VCaP (cell line): ENCODE results near the gene POMGNT1.
"Not testable (repeated sequence)": the region's sequence is repeated elsewhere in the genome, so short reads cannot be mapped to it uniquely, and the experiment has no call there.

Experiments
- H3K27ac ChIP-seq: fragments of 450-650 bp; 2 replicates; pipeline ENCODE4 v1.5.1; 2017
- TF ChIP-seq, protein P1 (sequence below): fragments of 450-650 bp; conservative IDR thresholded peaks from 2 replicates; pipeline ENCODE4 v1.5.1; 2017; ENCODE audit warnings: mild to moderate bottlenecking, moderate library complexity

The POMGNT1 gene

GRCh38 chr1:46197964-46198811 is at the start of gene POMGNT1:
TSS of gene POMGNT1 (minus strand) at chr1:46198434. CDS start at chr1:46197821, 613 bp downstream.
- TF ChIP-seq, protein P1, sequence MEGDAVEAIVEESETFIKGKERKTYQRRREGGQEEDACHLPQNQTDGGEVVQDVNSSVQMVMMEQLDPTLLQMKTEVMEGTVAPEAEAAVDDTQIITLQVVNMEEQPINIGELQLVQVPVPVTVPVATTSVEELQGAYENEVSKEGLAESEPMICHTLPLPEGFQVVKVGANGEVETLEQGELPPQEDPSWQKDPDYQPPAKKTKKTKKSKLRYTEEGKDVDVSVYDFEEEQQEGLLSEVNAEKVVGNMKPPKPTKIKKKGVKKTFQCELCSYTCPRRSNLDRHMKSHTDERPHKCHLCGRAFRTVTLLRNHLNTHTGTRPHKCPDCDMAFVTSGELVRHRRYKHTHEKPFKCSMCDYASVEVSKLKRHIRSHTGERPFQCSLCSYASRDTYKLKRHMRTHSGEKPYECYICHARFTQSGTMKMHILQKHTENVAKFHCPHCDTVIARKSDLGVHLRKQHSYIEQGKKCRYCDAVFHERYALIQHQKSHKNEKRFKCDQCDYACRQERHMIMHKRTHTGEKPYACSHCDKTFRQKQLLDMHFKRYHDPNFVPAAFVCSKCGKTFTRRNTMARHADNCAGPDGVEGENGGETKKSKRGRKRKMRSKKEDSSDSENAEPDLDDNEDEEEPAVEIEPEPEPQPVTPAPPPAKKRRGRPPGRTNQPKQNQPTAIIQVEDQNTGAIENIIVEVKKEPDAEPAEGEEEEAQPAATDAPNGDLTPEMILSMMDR = peak; percentile 58
- peak within 1 kb of the TSS; percentile 85 for H3K27ac ChIP-seq

DNA sequence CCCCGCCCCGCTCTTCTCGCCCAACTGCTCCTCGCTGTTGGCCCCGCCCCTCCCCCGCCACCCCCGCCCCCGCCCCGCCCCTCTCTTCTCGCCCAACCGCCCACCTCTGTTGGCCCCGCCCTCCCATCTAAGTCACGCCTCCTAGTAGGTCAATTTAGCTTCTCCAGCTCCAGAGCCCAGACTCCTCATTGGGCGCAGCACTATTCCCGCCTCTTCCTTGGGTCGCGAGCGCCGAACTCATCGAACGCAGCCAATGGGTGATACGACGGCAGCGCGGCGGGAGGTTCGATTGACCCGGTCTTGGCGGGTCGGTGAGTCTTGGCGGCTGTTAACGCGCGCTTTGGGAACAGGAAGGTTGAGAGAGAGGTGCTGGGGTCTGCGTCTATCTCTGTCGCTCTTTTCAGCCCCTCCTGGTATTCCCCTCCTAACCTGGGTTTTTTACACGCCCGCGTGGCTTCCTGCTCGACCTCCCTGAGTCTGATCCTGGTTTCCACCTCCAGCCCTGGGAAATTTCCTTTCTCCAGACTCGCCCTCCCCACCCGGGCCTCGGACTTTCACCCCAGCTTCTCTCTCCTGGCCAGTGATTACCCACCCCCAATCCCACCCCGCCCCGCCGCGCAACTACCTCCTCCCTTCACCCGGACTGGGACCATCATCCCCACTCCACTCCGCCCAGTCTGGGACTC is 49.3 kb upstream of the POMGNT1 start, which contains the start of gene RAD54L:
TSS of gene RAD54L (plus strand) at position 328 of the 686 bp plus-strand sequence. CDS start 643 bp downstream, outside the sequence.
- TF ChIP-seq, protein P1 = no peak
- H3K27ac ChIP-seq = peak within 1 kb of the TSS; percentile 79

GRCh38 chr1:46246548-46247435 is 48.6 kb upstream of the POMGNT1 start:
- peak overlapping the region; percentile 79 for H3K27ac ChIP-seq
- TF ChIP-seq, protein P1 = no peak

DNA sequence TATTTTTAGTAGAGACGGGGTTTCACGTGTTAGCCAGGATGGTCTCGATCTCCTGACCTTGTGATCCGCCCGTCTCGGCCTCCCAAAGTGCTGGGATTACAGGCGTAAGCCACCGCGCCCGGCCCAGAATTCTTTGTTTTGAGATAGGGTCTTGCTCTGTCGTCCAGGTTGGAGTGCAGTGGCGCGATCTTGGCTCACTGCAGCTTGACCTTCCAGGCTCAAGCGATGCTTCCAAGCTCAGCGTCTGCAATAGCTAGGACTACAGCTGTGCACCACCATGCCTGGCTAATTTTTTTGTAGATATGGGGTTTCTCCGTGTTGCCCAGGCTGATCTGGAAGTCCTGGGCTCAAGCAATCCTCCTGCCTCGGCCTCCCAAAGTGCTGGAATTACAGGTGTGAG is 47.9 kb upstream of the POMGNT1 start:
- H3K27ac ChIP-seq = peak overlapping the region; percentile 79

GRCh38 chr1:46244656-46245371 is 46.6 kb upstream of the POMGNT1 start:
- TF ChIP-seq, protein P1 = peak; percentile 74
- no peak overlapping the region for H3K27ac ChIP-seq

GRCh38 chr1:46243831-46244230 is 45.6 kb upstream of the POMGNT1 start:
- H3K27ac ChIP-seq = not testable (repeated sequence)

DNA sequence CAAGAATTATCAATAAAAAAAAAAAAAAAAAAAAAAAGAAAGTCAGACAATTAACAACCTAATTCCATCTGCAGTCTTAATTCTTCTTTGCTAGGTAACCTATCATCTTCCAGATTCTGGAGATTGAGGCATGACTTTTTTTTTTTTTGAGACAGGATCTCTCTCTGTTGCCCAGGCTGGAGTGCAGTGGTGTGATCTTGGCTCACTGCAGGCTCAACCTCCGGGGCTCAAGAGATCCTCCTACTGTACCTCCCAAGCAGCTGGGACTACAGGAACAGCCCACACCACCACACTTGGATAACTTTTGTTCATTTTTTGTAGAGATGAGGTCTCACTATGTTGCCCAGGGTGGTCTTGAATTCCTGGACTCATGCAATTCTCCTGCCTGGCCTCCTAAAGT is 44.7 kb upstream of the POMGNT1 start:
- TF ChIP-seq, protein P1 = no peak
- no peak overlapping the region for H3K27ac ChIP-seq

- not testable (repeated sequence) for H3K27ac ChIP-seq
These were observed 43.5 kb upstream of the POMGNT1 start for GRCh38 chr1:46241733-46242132.

- H3K27ac ChIP-seq = not testable (repeated sequence)
These were observed 40.6 kb upstream of the POMGNT1 start for GRCh38 chr1:46238865-46239264.
